Measurements from ENCODE around the gene BRINP2.

BRINP2 gene

DNA sequence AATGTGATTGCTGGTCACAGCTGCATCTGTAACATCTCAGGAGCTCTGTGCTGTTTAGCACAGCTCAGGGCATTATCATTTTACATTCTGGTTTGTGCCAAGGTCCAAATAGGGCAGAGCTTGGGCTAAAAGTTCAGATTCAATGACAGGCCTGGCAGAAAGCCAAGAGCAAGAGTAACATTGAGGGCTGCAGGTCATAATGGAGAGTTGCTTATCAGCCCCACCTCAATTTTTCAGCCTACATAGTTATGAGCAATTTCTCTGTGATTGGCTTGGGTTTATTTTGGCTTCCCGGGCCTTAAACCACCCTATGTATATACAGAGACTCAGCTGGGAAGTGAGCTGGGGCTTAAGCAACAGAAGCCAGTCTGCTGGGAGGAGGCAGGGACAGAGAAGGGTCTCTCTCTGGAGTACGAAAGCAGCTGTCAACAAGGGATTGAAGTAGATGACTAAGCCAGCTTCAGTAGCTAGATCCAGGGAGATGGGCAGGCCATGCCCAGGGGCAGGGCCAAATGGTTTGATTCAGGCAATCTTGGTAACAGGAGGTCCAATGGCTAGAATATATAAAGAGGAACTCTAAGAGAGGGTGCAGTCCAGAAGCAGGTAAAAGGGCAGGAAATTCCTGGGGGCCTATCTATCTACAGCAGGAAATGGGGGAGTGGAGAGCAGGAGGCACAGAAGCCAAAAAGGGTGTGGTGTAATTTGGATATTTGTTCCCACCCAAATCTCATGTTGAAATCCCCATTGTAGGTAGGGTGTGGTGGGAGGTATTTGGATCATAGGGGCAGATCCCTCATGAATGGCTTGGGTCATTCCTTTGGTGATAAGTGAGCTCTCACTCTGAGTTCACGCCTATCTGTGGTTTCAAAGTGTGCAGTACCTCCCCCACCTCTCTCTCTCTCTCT is 49.0 kb downstream of the BRINP2 start:
- DNase-seq (ENCODE audit: low read depth in 3 of 3): no peak

DNA sequence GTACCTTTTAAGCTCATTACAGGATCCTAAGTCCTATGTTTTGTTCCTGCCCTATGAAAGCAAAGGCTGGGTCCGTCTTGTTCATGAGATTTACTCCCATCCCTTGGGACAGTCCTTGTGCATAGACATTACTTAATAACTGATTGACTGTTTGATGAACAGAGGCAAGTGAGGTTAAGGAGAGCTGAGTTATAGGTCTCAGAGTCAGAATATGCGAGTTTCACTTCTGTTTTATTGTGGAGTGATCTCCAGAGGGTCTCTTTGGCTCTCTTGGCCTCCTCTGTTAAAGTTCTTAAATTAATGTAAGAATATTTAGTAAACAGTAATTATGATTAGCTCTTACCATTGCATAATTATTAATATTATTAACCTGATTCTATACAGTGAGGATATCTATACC is 52.6 kb downstream of the BRINP2 start:
- DNase-seq (ENCODE audit: low read depth in 3 of 3): no peak

DNA sequence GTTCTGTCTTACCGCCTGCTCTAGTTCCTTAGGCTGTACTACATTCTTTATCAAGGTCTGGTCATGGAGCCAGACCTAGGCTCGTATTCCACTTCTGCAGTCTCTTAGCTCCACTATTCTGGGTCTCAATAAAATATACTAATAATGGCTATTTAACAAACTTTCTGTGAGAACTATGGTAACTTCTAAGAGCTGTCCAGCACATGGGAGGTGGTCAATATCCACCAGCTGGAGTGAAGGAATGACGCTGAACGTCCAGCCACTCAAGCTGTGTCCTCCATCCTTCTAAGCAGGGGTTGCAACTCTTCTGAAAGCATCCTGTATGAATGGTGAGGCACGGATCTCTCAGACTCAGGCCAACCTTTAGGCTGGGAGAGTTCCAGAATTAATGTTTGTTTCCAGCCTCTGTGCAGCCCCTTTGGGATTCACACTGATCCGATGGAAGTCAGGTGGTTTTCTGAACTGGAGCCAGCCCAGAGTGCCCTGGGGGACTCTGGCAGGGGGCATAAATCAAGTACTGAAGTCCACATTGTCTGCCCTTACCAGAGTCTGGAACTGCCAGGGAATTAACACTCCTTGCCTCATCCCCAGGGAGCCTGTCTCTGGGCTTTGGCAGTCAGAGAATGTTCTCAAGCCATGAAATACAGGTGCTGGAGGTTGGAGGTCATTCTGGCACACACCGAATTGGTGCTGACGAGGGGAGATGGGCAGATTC is 57.4 kb downstream of the BRINP2 start:
- DNase-seq (ENCODE audit: low read depth in 3 of 3): no peak

DNA sequence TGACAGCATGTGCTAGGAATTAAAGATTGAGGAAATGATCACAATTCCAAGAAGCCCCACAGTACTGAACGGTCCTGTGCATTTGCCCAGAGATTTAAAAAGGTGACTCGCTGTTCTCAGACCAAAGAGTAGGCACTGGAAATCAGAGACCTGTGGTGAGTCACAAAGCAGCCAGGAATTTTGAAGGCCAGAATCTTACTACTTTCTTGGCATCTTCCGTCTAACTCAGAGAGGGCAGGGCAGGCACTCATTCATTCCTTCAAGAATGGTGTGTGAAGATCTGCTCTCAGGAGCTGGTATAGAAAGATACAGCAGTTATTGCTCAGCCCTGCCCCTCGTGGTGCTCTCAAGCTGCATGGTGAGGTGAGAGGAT is 57.9 kb downstream of the BRINP2 start:
- DNase-seq (ENCODE audit: low read depth in 3 of 3): no peak

DNA sequence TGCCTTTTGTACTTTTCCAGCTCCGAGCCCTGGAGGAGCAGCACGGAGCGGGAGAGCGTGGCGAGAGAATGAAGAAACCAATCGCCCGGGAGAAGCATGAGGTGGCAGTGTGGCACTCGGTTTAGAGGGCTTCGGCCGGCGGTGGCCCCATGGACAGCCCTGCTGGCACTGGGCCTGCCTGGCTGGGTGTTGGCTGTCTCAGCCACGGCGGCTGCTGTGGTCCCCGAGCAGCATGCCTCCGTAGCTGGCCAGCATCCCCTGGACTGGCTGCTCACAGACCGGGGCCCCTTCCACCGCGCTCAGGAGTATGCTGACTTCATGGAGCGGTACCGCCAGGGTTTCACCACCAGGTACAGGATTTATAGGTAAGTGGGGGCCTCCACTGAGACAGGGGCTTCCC is 59.0 kb downstream of the BRINP2 start:
- DNase-seq (ENCODE audit: low read depth in 3 of 3): no peak

DNA sequence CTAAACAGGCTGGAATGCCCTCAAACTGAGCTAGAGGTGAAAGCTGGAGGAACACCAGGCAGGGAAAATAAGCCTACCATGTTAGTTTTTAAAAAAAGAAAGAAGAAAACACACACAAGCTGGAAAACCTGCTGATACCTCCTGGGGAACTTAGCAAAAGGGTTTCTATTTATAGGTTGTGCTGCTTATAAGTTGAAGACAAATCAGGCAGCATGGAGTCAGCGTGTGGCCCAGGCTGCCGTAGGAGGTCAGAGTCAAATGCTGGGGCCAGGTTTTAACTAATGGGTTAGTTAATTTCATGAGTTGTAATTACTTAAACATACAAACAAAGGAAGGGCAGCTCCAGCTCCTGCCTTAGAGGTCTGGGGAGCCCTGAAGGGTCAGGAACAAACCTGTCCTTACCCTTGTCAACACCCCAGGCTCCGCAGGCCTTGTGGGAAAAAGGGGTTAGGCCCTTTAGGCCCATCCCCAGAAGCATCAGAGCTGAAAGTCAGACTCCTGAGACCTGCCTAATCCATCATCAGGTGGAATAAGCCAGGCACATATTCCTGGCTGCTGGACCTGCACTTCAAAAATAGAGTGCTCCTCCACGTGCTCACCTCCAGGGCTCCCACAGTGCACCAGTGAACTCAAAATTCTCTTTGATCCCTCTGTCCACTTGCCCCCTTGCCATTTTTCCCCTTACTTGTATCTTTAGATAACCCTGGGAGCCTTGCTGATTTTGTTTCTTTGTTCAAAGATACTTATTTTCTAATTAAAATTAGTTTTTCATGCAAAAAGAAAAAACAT is 59.7 kb downstream of the BRINP2 start:
- no peak for DNase-seq (ENCODE audit: low read depth in 3 of 3)

DNA sequence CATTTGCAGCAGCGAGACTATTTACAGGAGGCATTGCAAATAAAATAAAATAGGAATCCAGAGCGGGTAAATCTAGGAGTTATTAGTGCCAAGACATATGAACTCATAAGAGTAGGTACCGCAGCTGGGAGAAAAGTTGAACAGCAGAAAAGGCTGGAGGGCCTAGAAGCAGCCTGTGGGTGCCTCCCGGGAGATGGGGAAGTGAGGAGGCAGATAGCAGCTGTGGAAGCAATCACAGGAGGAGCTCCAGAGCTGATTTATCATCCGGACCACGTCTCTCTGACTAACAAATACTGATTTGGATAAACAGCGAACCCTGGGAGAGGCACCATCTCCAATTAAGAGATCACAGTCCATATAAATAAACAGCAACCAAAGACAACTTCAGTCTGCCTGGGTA is 64.6 kb downstream of the BRINP2 start:
- no peak for DNase-seq (ENCODE audit: low read depth in 3 of 3)

DNA sequence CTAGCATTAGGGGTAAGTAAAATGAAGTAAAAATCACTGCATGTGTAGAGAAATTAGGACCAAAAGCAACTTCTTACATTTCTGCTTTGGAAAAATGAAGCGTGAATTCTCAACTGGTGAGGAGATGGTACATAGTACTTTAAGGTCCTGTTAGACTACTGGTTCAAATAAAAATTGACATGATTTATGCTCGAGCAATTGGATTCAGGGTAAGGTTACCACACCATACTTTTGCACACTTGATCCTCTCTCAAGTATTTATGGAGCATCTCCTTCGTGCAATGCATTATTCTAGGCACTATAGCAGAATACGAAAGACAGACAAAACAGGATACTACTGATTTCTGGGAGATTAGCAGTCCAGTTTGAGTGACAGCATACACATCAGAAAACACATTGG is 66.2 kb downstream of the BRINP2 start:
- DNase-seq (ENCODE audit: low read depth in 3 of 3): no peak

DNA sequence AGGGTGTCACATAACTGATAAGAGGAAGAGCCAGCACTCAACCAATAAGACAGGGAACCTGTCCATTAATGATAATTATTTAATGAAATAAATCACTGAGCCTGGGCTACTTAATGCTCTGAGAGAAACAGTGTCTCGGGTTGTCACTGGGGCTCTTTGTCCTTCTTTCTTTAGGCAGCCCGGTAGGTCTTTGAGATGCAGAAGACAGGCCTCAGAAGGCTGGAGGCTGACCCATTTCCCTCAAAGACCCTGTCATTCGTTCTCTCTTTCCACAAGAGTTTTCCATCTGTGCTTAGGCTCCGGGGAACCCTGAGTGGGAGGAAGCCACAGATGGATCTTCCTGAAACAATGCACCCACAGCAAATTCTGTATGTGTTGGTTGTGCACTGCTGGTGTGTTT is 68.2 kb downstream of the BRINP2 start:
- no peak for DNase-seq (ENCODE audit: low read depth in 3 of 3)

DNA sequence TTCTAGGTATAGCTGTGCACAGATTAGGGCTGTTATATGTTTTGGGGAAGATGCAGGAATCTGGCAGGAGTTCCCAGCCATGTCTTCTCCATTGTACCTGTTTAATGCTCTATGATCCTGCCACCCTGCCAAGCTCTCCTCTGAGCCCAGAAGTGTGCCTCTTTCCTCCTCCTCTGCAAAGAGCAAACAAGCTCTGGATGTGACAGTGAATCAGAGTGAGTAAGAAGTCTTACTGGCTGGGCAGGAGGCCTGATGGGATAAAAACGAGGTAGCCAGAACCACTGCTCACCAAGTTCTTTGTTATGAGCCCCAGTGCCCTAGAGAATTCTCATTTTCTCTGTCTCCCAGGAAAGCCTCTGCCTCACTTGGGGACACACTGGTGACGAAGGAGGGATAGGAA is 69.0 kb downstream of the BRINP2 start:
- no peak for DNase-seq (ENCODE audit: low read depth in 3 of 3)

DNA sequence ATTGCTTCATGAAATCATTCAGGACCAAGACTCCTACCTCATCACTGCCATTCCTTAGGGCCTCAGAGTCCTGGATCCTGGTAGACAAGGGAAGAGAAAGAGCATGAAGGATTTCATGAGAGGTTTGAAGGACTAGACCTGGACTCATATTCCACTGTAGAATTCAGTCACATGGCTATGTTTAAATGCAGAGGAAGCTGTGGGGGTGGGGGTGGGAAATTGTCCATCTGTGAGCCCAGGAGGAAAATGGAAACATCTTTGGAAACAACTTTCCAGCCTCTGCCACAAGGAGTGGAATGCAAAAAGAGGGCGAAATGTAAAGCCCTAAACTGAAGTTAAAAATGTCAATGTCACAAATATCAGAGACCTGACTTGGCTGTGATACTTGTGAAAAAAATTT is 73.0 kb downstream of the BRINP2 start:
- no peak for DNase-seq (ENCODE audit: low read depth in 3 of 3)

DNA sequence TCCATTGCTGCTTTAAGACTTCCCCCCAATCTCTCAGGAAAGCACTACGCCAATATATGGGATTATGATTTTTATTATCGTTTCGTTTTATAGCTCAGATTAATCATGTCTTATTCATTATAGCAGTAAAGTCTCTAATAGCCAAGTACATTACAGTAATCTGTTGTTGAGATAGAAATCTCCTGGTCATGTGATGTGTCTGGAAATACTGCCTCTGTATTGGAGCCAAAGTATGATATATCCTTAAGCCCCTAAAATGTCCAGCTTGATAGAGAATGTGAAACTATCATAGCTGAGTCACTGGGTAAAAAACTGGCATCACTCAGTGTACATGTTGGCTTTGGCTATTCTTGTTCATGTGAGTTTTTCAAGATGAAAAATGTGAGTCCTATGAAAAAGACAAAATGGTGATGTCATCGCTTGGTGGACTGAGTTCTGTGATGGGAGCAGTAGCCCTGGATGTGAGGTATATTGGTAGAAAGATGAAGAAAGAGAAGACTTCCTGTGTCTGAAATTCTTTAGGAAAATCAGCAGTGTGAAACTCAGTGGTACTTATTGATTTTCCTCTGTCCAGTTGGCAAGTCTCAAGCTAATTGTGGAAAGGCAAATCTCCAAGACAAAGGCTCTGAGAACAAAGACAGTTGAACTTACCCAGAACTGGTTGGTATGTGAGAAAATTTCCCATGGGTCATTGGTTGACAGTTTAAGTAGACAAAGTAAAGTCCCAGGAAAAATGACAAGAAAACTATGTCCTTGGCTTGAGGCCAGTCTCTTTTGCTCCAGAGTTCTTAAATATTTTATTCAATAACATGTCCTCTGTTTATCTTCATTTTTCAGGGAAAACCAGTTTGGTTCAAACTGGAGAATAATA is 76.2 kb downstream of the BRINP2 start:
- DNase-seq (ENCODE audit: low read depth in 3 of 3): no peak

DNA sequence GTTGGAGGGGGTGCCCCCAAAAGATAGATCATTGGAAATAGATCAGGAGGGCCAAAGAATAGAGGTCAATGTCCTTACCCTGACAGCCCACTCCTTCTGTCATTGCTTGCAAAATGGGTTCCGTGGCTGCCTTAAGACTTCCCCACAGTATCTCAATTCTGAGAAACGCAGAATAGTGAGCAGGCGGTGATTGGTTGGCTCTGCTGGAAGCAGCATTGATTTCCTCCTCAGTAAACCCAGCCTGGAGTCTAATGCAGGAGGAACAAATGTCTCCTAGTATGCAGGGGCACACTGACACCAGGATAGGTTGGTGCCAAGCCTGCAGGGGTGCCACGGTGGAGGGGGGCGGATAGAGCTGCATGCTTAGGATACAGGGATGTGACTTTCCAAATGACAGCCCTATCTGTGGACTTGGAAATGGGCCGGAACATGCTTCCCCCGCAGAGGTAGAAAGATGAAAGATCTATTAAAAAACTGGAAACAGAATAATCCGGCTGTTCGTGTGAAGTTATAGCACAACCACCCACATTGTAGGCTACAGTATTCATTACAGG is 76.9 kb downstream of the BRINP2 start:
- no peak for DNase-seq (ENCODE audit: low read depth in 3 of 3)

DNA sequence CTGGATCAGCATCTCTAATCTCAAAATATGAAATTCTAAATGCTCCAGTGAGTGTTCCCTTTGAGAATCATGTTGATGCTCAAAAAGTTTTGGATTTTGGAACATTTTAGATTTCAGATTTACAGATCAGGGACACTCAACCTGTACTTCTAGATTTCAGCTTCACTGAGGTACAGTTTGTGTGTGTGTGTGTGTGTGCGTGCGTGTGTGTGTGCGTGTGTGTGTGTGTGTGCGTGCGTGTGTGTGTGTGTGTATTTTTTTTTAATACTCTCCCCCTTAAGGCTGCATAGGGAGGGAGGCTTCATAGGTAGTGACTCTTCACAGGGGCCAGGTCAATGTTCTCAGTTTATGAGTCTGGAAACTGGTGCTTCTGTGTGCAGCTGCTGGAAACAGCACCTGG is 77.5 kb downstream of the BRINP2 start:
- no peak for DNase-seq (ENCODE audit: low read depth in 3 of 3)

DNA sequence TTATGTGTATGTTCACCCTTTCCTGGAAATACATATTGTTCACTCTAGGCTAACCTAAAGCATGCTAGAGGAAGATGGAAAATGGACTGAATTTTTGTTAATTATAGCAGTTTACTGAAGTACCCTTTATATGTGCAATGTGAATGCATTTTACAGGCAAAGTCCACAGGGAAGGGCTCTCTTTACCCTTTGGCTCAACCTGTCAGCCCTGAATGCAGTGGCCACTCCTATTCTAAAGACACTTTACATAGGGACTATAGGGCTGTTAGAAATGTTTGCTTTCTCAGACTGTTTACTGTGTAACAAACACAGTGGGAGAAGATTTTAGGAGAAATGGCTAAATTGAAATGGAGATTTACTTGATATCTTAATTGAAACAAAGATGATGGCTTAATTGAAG is 78.5 kb downstream of the BRINP2 start:
- no peak for DNase-seq (ENCODE audit: low read depth in 3 of 3)

DNA sequence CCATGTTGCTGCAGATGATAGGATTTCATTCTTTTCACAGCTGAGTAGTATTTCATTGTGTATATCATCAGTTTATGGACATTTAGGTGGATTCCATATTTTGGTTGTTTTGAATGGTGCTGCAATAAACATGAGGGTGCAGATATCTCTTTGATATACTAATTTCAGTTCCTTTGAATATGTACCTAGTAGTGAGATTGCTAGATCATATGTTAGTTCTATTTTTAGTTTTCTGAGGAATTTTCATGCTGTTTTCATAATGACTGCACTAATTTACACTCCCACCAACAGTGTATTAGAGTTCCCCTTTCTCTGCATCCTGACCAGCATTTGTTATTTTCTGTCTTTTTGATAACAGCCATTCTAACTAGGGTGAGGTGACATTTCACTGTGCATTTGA is 82.1 kb downstream of the BRINP2 start:
- DNase-seq (ENCODE audit: low read depth in 3 of 3): no peak

DNA sequence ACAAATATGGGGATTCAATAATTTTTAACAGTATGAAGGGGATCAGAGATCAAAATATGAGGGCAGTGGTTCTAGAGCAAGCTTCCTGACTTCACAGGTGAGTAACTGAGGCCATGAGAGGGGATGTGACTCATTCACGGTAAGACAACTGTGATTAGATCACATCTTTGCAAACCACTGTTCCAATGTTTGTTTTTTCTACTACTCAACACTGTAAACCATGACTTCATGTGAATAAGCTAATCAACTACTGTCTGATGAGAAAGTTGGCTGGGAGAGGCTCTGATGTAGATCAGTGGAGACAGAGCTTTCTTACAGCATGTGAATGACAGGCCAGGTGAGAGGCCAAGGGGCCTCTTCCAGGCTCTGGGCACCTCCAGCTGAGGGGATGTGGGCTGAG is 84.7 kb downstream of the BRINP2 start:
- no peak for DNase-seq (ENCODE audit: low read depth in 3 of 3)

DNA sequence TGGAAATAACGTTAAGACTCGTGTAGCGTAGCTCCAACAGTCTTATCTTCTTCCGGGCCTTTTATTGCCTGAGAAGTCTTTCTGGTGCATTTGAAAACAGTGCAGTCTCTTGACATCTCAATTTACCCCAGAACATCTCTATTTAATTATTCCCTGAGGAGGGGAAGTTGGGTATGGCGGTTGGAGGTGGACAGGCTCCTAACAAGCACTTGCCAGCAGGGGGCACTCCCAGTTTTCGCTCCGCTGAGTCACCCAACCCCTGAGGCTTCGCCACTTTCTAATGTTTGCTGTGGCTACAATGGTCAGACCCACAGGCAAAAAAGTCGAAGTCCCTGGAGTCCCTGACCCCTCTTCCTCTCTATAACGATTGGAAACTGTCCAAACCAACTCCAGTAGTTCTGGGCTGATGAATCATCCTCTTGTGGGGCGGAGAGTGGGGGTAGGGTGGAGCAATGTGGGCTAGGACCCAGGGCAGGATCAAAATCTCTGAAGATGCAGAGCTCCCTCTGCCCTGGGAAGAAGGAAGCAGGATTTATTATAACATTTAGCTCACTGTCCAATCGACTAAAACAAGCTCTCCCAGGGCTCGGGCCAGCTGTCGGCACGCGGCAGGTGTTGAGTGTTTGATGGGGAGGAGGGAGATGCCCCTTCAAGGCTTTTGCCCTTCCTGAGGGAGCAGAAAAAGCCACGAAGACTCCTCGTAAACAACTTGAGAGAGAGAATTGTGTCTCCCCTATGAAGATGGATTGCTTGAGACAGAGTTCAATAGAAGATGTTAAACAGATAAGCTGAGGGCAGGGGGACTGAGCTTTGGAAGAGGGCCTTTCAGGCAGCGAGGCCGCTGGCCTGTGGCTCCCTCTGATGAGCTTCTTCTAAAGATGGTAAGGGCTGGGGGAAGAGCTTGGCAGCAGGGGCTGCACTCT is 85.7 kb downstream of the BRINP2 start:
- no peak for DNase-seq (ENCODE audit: low read depth in 3 of 3)

DNA sequence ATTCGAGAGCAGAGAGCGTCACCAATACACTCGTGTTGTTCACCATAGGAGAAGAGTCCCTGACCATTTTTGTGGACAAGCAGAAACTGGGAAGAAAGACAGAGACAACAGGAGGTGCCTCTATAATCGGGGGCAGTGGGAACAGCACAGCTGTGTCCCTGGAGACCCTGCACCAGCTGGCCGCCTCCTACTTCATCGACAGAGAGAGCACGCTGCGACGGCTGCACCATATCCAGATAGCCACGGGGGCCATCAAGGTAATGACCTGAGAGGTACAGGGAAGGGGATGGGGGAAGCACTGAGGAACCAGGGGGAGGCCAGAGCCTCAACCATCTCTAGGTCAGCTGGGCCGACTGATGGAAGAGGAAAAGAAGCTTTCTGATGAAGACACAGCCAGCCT is 86.4 kb downstream of the BRINP2 start:
- no peak for DNase-seq (ENCODE audit: low read depth in 3 of 3)

DNA sequence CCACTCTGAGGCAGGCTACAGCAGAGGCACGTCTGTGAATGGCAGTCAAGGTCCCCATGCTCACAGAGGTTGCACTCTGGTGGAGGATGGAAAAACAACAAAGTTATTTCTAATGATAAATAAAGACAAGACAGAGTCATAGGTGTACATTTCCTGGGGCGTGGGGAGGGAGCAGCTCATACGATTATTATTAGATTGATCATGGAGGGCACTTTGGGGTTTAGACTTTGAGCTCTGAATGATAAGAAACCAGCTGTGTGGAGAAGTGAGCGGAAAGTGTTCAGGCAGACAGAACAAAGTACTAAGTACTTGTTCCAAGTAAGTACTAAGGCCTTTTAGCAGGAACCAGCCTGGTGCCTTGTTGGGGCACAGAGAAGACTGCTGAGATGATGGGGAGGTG is 86.8 kb downstream of the BRINP2 start:
- no peak for DNase-seq (ENCODE audit: low read depth in 3 of 3)

Measured in stimulated activated CD4-positive, alpha-beta T cell treated with anti-CD3 and anti-CD28 coated beads, TNF-alpha, amount 100 ng/mL, for 24 hours (primary cell).